Heart left ventricle (tissue), 13 donors: Measurements from ENCODE around the gene AZIN2.
"Not testable (repeated sequence)": the region's sequence is repeated elsewhere in the genome, so short reads cannot be mapped to it uniquely, and the experiment has no call there.

Experiments
- POLR2A ChIP-seq, 2 donors: fragments of 450-650 bp; IDR thresholded peaks; one replicate each; pipeline ENCODE4 v1.6.1; 2017; ENCODE audit warnings: antibody characterized with exemption in 2 of 2, mild to moderate bottlenecking in 2 of 2, moderate library complexity in 2 of 2
- TF ChIP-seq, protein P1 (sequence below), 12 donors: fragments of 200-600 bp; sonication (generic) in 4 of 12; IDR thresholded peaks; one replicate each; pipeline versions ENCODE4 v1.5.0 to v1.8.0; 2018 to 2022; ENCODE audit warnings: antibody characterized with exemption in 12 of 12, mild to moderate bottlenecking in 5 of 12
- donor health status: ischemic (EF 13 %, LVEDD 7.1; RV severe dilation, severe dysfunction).
- donor health status: DM: no; HTN: yes; CAD: no.
- donor health status: DM: no; HTN: no; CAD: no.
- donor health status: ischemic (EF 25% LVEDD 6.9; RV normal size, moderate dysfunction).
- donor health status: ischemic (EF 25% LVEDD 5.7; RV mildly dilated, moderate dysfunction).
- donor health status: ischemic (EF 35%, LVEDD 5.7; RV mildly dilated, moderate dysfunction).
- donor health status: nonischemic (EF 11% LVEDD 7.7; RV severe dilation, severe dysfunction).
- donor health status: DM: yes; HTN: yes; CAD: no.
- donor health status: PGD.
- donor health status: ischemic (EF 29% LVEDD 5.4; RV normal size, mild dysfunction).
- donor health status: nonischemic (EF 23%, LVEDD 6.1; RV moderate dilation, normal function).

- TF ChIP-seq, protein P1, sequence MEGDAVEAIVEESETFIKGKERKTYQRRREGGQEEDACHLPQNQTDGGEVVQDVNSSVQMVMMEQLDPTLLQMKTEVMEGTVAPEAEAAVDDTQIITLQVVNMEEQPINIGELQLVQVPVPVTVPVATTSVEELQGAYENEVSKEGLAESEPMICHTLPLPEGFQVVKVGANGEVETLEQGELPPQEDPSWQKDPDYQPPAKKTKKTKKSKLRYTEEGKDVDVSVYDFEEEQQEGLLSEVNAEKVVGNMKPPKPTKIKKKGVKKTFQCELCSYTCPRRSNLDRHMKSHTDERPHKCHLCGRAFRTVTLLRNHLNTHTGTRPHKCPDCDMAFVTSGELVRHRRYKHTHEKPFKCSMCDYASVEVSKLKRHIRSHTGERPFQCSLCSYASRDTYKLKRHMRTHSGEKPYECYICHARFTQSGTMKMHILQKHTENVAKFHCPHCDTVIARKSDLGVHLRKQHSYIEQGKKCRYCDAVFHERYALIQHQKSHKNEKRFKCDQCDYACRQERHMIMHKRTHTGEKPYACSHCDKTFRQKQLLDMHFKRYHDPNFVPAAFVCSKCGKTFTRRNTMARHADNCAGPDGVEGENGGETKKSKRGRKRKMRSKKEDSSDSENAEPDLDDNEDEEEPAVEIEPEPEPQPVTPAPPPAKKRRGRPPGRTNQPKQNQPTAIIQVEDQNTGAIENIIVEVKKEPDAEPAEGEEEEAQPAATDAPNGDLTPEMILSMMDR (IDR thresholded peaks at IDR 0.05) = not testable (repeated sequence)
- not testable (repeated sequence) for TF ChIP-seq POLR2A (IDR thresholded peaks at IDR 0.05)
These were observed 12.8 kb upstream of the AZIN2 start for GRCh38 chr1:33068108-33068507.
